Measurements from ENCODE around the gene RAPGEF2. TPM values are rescaled to one million over a fixed set of nuclear protein-coding genes. Genes with fewer than 3 reads are reported as not detected.
"Not testable (repeated sequence)": the region's sequence is repeated elsewhere in the genome, so short reads cannot be mapped to it uniquely, and the experiment has no call there.

Gene RAPGEF2
- 1 to 10 TPM in 5 of 6 donors, under 1 TPM in 1; 0.46 to 2.8 (median 1.6) TPM for polyA plus RNA-seq (ENCODE audit: low read depth in 6 of 6)

GRCh38 chr4:159102622-159103383 is at the start of gene RAPGEF2:
RAPGEF2 (plus strand) TSS chr4:159103079; CDS start chr4:159104163, 1,084 bp downstream.
- peaks cover 33 to 39% (median 38%) of the 10 kb centered on the region in 3 donors for H3K4me1 Mint-ChIP-seq
- peak; percentile 83 to 84 for ATAC-seq (ENCODE audit: low read depth in 2 of 2)
- H3K36me3 Mint-ChIP-seq: no peaks in the 10 kb centered on the region
- peak within 1 kb of the TSS; percentile 88 to 97 (median 92) for H3K4me3 Mint-ChIP-seq
- DNase-seq: peak; percentile 90
- H3K27me3 Mint-ChIP-seq: peaks cover 0 to 17% (median 4%) of the 10 kb centered on the region in 3 donors
- H3K9me3 Mint-ChIP-seq: no peaks in the 10 kb centered on the region
- H3K27ac Mint-ChIP-seq: peak within 1 kb of the TSS; percentile 86 to 98 (median 96)

GRCh38 chr4:159055833-159056232 is 47.0 kb upstream of the RAPGEF2 start:
- no peak overlapping the region for H3K4me3 Mint-ChIP-seq
- H3K36me3 Mint-ChIP-seq: no peaks in the 10 kb centered on the region
- H3K9me3 Mint-ChIP-seq: no peaks in the 10 kb centered on the region
- H3K27me3 Mint-ChIP-seq: peaks cover 24 to 39% (median 29%) of the 10 kb centered on the region in 3 donors
- peaks cover 14 to 17% (median 15%) of the 10 kb centered on the region in 3 donors for H3K4me1 Mint-ChIP-seq
- DNase-seq: no peak
- ATAC-seq (ENCODE audit: low read depth in 2 of 2): no peak
- no peak overlapping the region for H3K27ac Mint-ChIP-seq

GRCh38 chr4:159060161-159060560 is 42.7 kb upstream of the RAPGEF2 start:
- H3K36me3 Mint-ChIP-seq: no peaks in the 10 kb centered on the region
- ATAC-seq (ENCODE audit: low read depth in 2 of 2): no peak
- no peak for DNase-seq
- peak overlapping the region in 1 of 6 donors; percentile 56 for H3K27ac Mint-ChIP-seq
- no peak overlapping the region for H3K4me3 Mint-ChIP-seq
- H3K27me3 Mint-ChIP-seq: peaks cover 6 to 27% (median 11%) of the 10 kb centered on the region in 3 donors
- no peaks in the 10 kb centered on the region for H3K9me3 Mint-ChIP-seq
- H3K4me1 Mint-ChIP-seq: no peaks in the 10 kb centered on the region

- ATAC-seq (ENCODE audit: low read depth in 2 of 2) (no peak), DNase-seq (no peak)
- no peak overlapping the region for H3K4me3 Mint-ChIP-seq
- H3K27me3 Mint-ChIP-seq: peaks cover 6 to 20% (median 11%) of the 10 kb centered on the region in 3 donors
- H3K9me3 Mint-ChIP-seq: no peaks in the 10 kb centered on the region
- H3K36me3 Mint-ChIP-seq: no peaks in the 10 kb centered on the region
- H3K27ac Mint-ChIP-seq: peak overlapping the region in 1 of 6 donors; percentile 26
- no peaks in the 10 kb centered on the region for H3K4me1 Mint-ChIP-seq
Observed at GRCh38 chr4:159062381-159062780, 40.5 kb upstream of the RAPGEF2 start.

GRCh38 chr4:159065513-159066240 is 37.2 kb upstream of the RAPGEF2 start:
- H3K27me3 Mint-ChIP-seq: peaks cover 0 to 10% (median 6%) of the 10 kb centered on the region in 3 donors
- H3K27ac Mint-ChIP-seq: no peak overlapping the region
- no peak for DNase-seq
- no peak overlapping the region for H3K4me3 Mint-ChIP-seq
- no peaks in the 10 kb centered on the region for H3K4me1 Mint-ChIP-seq
- ATAC-seq (ENCODE audit: low read depth in 2 of 2): no peak
- H3K9me3 Mint-ChIP-seq: no peaks in the 10 kb centered on the region
- no peaks in the 10 kb centered on the region for H3K36me3 Mint-ChIP-seq

- not testable (repeated sequence) for H3K4me3 Mint-ChIP-seq; H3K4me1 Mint-ChIP-seq; H3K36me3 Mint-ChIP-seq; DNase-seq; H3K9me3 Mint-ChIP-seq; H3K27ac Mint-ChIP-seq; H3K27me3 Mint-ChIP-seq; ATAC-seq (ENCODE audit: low read depth in 2 of 2)
Observed at GRCh38 chr4:159068139-159068538, 34.7 kb upstream of the RAPGEF2 start.

GRCh38 chr4:159069922-159070321 is 33.0 kb upstream of the RAPGEF2 start:
- no peak for DNase-seq
- no peaks in the 10 kb centered on the region for H3K9me3 Mint-ChIP-seq
- H3K4me3 Mint-ChIP-seq: no peak overlapping the region
- no peak overlapping the region for H3K27ac Mint-ChIP-seq
- peaks cover 0 to 2% (median 0%) of the 10 kb centered on the region in 3 donors for H3K27me3 Mint-ChIP-seq
- no peak for ATAC-seq (ENCODE audit: low read depth in 2 of 2)
- H3K4me1 Mint-ChIP-seq: peaks cover 0 to 2% (median 0%) of the 10 kb centered on the region in 3 donors
- no peaks in the 10 kb centered on the region for H3K36me3 Mint-ChIP-seq

GRCh38 chr4:159070742-159071141 is 32.1 kb upstream of the RAPGEF2 start:
- Mint-ChIP-seq H3K27ac (no peak overlapping the region), H3K27me3 (no peaks in the 10 kb centered on the region), H3K36me3 (no peaks in the 10 kb centered on the region), H3K4me1 (peaks cover 0 to 3% (median 0%) of the 10 kb centered on the region in 3 donors), H3K9me3 (no peaks in the 10 kb centered on the region), H3K4me3 (no peak overlapping the region)
- DNase-seq (no peak), ATAC-seq (ENCODE audit: low read depth in 2 of 2) (no peak)

- H3K27ac Mint-ChIP-seq: no peak overlapping the region
- no peak overlapping the region for H3K4me3 Mint-ChIP-seq
- ATAC-seq (ENCODE audit: low read depth in 2 of 2) (no peak), DNase-seq (no peak)
- peaks cover 0 to 3% (median 0%) of the 10 kb centered on the region in 3 donors for H3K4me1 Mint-ChIP-seq
- H3K9me3 Mint-ChIP-seq: no peaks in the 10 kb centered on the region
- no peaks in the 10 kb centered on the region for H3K27me3 Mint-ChIP-seq
- no peaks in the 10 kb centered on the region for H3K36me3 Mint-ChIP-seq
Observed at GRCh38 chr4:159071178-159071968, 31.5 kb upstream of the RAPGEF2 start.

- Mint-ChIP-seq H3K27ac (no peak overlapping the region), H3K4me3 (no peak overlapping the region), H3K9me3 (no peaks in the 10 kb centered on the region), H3K36me3 (no peaks in the 10 kb centered on the region), H3K27me3 (no peaks in the 10 kb centered on the region), H3K4me1 (peaks cover 0 to 3% (median 0%) of the 10 kb centered on the region in 3 donors)
- ATAC-seq (ENCODE audit: low read depth in 2 of 2) (no peak), DNase-seq (no peak)
Observed at GRCh38 chr4:159071969-159072765, 30.7 kb upstream of the RAPGEF2 start.

GRCh38 chr4:159075531-159075932 is 27.3 kb upstream of the RAPGEF2 start:
- H3K27ac Mint-ChIP-seq: no peak overlapping the region
- no peaks in the 10 kb centered on the region for H3K36me3 Mint-ChIP-seq
- no peaks in the 10 kb centered on the region for H3K9me3 Mint-ChIP-seq

GRCh38 chr4:159077018-159077417 is 25.9 kb upstream of the RAPGEF2 start:
- not testable (repeated sequence) for DNase-seq

More at GRCh38 chr4:159075531-159075932, 27.3 kb upstream of the RAPGEF2 start:
- no peak for ATAC-seq (ENCODE audit: low read depth in 2 of 2)
- peaks cover 10 to 18% (median 12%) of the 10 kb centered on the region in 3 donors for H3K4me1 Mint-ChIP-seq
- DNase-seq: no peak
- H3K27me3 Mint-ChIP-seq: no peaks in the 10 kb centered on the region
- peak overlapping the region in 1 of 8 donors; percentile 29 for H3K4me3 Mint-ChIP-seq

More at GRCh38 chr4:159077018-159077417, 25.9 kb upstream of the RAPGEF2 start:
- H3K9me3 Mint-ChIP-seq; H3K27me3 Mint-ChIP-seq; H3K36me3 Mint-ChIP-seq; ATAC-seq (ENCODE audit: low read depth in 2 of 2): not testable (repeated sequence)
- peak overlapping the region in 3 of 6 donors; percentile 74 to 97 (median 85) for H3K27ac Mint-ChIP-seq
- H3K4me3 Mint-ChIP-seq: peak overlapping the region in 3 of 8 donors; percentile 19 to 78 (median 25)
- H3K4me1 Mint-ChIP-seq: peaks cover 10 to 18% (median 12%) of the 10 kb centered on the region in 3 donors
